Measurements from ENCODE around the gene RBM33.

Gene RBM33

DNA sequence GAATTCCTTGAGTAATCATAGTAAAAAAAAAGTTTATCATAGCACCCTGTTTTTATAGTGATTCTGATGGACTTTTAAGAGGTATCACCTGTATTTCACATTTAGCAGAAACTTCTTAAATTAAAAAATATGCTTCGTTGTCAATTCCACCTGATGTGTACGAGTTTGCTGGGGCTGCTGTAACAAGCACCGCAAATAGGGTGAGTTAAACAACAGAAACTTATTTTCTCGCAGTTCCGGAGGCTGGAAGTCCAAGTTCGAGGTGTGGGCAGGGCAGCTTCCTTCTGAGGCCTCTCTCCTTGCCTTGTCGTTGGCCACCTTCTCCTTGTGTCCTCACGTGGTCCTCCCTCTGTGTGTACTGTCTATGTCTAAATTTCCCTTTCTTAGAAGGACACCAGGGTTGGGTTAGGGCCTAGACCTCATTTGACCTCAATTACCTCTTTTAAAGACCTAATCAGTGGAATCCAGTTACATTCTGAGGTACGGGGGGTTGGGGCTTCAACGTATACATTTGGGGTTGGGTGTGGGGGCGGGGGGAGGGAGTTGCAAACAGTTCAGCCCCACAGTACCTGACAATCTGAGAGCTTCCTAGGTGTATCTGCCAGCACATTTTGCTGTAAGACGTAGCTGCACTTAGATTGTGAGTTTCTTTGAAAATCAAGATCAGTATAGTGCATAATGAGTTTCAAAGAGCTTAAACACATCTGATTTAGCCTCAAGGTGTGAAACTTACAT lies 72.7 kb downstream of the RBM33 start:
- Histone ChIP-seq H3K4me2 (ENCODE audit: insufficient read depth, low read length) (no peak overlapping the region), H3K79me2 (ENCODE audit: insufficient read depth, low read length) (peaks cover 93% of the 10 kb centered on the region), H3K27me3 (ENCODE audit: insufficient read depth, low read length, poor library complexity) (no peaks in the 10 kb centered on the region), H3K4me3 (ENCODE audit: low read depth in 1 of 2, low read length in 2 of 2) (no peak overlapping the region), H3K27ac (ENCODE audit: low read length) (no peak overlapping the region), H3K4me1 (ENCODE audit: insufficient read depth, low read length) (no peaks in the 10 kb centered on the region), H3K36me3 (ENCODE audit: insufficient read depth, low read length) (peaks cover 91% of the 10 kb centered on the region), H4K20me1 (ENCODE audit: insufficient read depth, low read length) (peaks cover 47% of the 10 kb centered on the region), H3K9ac (ENCODE audit: low read depth, low read length) (no peak overlapping the region), H3K9me3 (ENCODE audit: insufficient read depth, low read length, severe bottlenecking) (no peaks in the 10 kb centered on the region), H2AFZ (ENCODE audit: low read depth, low read length) (no peak overlapping the region)
- no peak for TF ChIP-seq EZH2 (IDR thresholded peaks at IDR 0.05; ENCODE audit: borderline replicate concordance, low read depth, low read length, severe bottlenecking)
- TF ChIP-seq, protein P1, sequence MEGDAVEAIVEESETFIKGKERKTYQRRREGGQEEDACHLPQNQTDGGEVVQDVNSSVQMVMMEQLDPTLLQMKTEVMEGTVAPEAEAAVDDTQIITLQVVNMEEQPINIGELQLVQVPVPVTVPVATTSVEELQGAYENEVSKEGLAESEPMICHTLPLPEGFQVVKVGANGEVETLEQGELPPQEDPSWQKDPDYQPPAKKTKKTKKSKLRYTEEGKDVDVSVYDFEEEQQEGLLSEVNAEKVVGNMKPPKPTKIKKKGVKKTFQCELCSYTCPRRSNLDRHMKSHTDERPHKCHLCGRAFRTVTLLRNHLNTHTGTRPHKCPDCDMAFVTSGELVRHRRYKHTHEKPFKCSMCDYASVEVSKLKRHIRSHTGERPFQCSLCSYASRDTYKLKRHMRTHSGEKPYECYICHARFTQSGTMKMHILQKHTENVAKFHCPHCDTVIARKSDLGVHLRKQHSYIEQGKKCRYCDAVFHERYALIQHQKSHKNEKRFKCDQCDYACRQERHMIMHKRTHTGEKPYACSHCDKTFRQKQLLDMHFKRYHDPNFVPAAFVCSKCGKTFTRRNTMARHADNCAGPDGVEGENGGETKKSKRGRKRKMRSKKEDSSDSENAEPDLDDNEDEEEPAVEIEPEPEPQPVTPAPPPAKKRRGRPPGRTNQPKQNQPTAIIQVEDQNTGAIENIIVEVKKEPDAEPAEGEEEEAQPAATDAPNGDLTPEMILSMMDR (IDR thresholded peaks at IDR 0.05; ENCODE audit: borderline replicate concordance, extremely low read depth, low read length, poor library complexity, severe bottlenecking), result no peak
- no peak for DNase-seq
- ATAC-seq (ENCODE audit: insufficient read depth, low read depth), result no peak

DNA sequence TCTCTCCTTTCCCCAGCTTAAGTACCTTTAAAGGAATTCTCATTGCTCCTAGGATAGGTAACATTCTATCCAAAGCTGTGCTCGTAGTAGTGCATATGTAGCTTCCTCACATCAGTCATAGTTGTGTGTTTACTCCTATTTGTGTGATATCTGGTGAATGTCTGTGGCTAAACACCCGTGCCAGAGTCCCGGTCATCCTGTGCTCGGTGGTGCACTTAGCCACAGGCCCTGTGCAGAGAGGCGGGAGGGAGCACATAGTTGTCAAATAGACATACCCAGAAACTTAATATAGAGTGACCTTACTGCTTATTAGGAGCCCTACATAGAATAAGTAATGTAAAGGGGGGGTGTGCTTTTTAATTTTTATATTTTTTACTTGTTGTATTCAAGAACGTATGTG lies 76.6 kb downstream of the RBM33 start:
- no peak overlapping the region for H3K4me3 ChIP-seq (ENCODE audit: low read depth in 1 of 2, low read length in 2 of 2)

DNA sequence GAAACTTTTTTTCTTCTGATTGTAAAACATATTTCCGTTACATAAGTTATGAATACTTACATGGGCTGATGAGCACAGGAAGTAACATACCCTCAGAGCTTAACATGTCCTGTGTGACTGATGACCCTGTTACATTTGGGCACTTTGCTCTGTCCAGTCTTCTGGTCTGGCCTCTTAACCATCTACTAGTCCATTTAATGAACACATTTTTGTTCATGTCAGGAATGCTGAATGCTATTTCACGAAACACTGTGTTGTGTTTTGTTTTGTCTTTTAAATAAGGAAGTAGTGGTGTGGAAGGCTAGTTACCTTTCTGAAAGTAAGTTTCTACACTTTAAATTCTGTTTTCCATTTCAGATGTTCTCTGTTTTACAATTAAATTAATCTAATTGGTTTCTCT lies 77.7 kb downstream of the RBM33 start:
- Histone ChIP-seq H3K4me2 (ENCODE audit: insufficient read depth, low read length) (no peak overlapping the region), H2AFZ (ENCODE audit: low read depth, low read length) (no peak overlapping the region), H3K9me3 (ENCODE audit: insufficient read depth, low read length, severe bottlenecking) (no peaks in the 10 kb centered on the region), H3K27me3 (ENCODE audit: insufficient read depth, low read length, poor library complexity) (no peaks in the 10 kb centered on the region), H4K20me1 (ENCODE audit: insufficient read depth, low read length) (peaks cover 23% of the 10 kb centered on the region; the same call in 1 of the 2 replicates), H3K4me3 (ENCODE audit: low read depth in 1 of 2, low read length in 2 of 2) (no peak overlapping the region), H3K27ac (ENCODE audit: low read length) (no peak overlapping the region), H3K4me1 (ENCODE audit: insufficient read depth, low read length) (no peaks in the 10 kb centered on the region), H3K36me3 (ENCODE audit: insufficient read depth, low read length) (peaks cover 71% of the 10 kb centered on the region), H3K79me2 (ENCODE audit: insufficient read depth, low read length) (peaks cover 93% of the 10 kb centered on the region), H3K9ac (ENCODE audit: low read depth, low read length) (no peak overlapping the region)
- TF ChIP-seq, protein P1 (IDR thresholded peaks at IDR 0.05; ENCODE audit: borderline replicate concordance, extremely low read depth, low read length, poor library complexity, severe bottlenecking), result no peak
- no peak for TF ChIP-seq EZH2 (IDR thresholded peaks at IDR 0.05; ENCODE audit: borderline replicate concordance, low read depth, low read length, severe bottlenecking)
- no peak for DNase-seq
- no peak for ATAC-seq (ENCODE audit: insufficient read depth, low read depth)

More for the DNA sequence above, 76.6 kb downstream of the RBM33 start:
- Histone ChIP-seq H4K20me1 (ENCODE audit: insufficient read depth, low read length) (peaks cover 23% of the 10 kb centered on the region; the same call in 1 of the 2 replicates), H3K79me2 (ENCODE audit: insufficient read depth, low read length) (peaks cover 92% of the 10 kb centered on the region), H3K27me3 (ENCODE audit: insufficient read depth, low read length, poor library complexity) (no peaks in the 10 kb centered on the region), H3K36me3 (ENCODE audit: insufficient read depth, low read length) (peaks cover 75% of the 10 kb centered on the region), H3K9me3 (ENCODE audit: insufficient read depth, low read length, severe bottlenecking) (no peaks in the 10 kb centered on the region), H3K27ac (ENCODE audit: low read length) (no peak overlapping the region), H2AFZ (ENCODE audit: low read depth, low read length) (no peak overlapping the region), H3K4me1 (ENCODE audit: insufficient read depth, low read length) (no peaks in the 10 kb centered on the region), H3K9ac (ENCODE audit: low read depth, low read length) (no peak overlapping the region), H3K4me2 (ENCODE audit: insufficient read depth, low read length) (no peak overlapping the region)
- TF ChIP-seq, protein P1 (IDR thresholded peaks at IDR 0.05; ENCODE audit: borderline replicate concordance, extremely low read depth, low read length, poor library complexity, severe bottlenecking), result no peak
- no peak for TF ChIP-seq EZH2 (IDR thresholded peaks at IDR 0.05; ENCODE audit: borderline replicate concordance, low read depth, low read length, severe bottlenecking)
- ATAC-seq (ENCODE audit: insufficient read depth, low read depth), result no peak
- no peak for DNase-seq
